Hair follicle dermal papilla cell (primary cell): ENCODE data around the gene NXPE4. TPM values are rescaled to one million over a fixed set of nuclear protein-coding genes. Genes with fewer than 3 reads are reported as not detected.

Source experiments
- small RNA-seq: library from RNA; depleted of rRNA; stranded (forward); fragments of <200 nt; gene quantifications from one replicate; pipeline ENCODE3, GENCODE V24; 2012
- total RNA-seq: library from RNA; depleted of rRNA; stranded (reverse); fragments of >200 nt; gene quantifications from 2 replicates; pipeline ENCODE4 v1.2.3, GENCODE V29; 2012

The NXPE4 gene
- total RNA-seq: not detected in 2 replicates

GRCh38 chr11:114595571-114595970 lies at the start of gene NXPE4:
TSS of gene NXPE4 (minus strand) at chr11:114595786. CDS start at chr11:114594759, 1,027 bp downstream.

GRCh38 chr11:114559425-114560310 lies 35.9 kb downstream of the NXPE4 start, which contains the start of gene NXPE1:
TSS of gene NXPE1 (minus strand) at chr11:114559881. CDS start at chr11:114551201, 8,680 bp downstream.

Small RNAs within 50 kb of the gene (small RNA-seq; reads per million reads assigned to genes)
- gene RF01210: not detected

Other genes with a start within 250 kb of the NXPE4 start
- 2.3 and 2.9 TPM in 2 replicates for gene C11orf71, start 195.3 kb downstream of the NXPE4 start, total RNA-seq
- 39.3 and 43.8 TPM in 2 replicates for gene RBM7, start 195.1 kb downstream of the NXPE4 start, total RNA-seq
- 117 and 118 TPM in 2 replicates for gene REXO2, start 156.3 kb downstream of the NXPE4 start, total RNA-seq
- not detected in 2 replicates for gene NXPE1, start 35.9 kb downstream of the NXPE4 start, total RNA-seq
- 0.12 and 0.16 TPM in 2 replicates for gene NXPE2, start 82.7 kb upstream of the NXPE4 start, total RNA-seq